SK-N-SH (cell line): ENCODE measurements around the gene PDLIM5. TPM values are rescaled to one million over a fixed set of nuclear protein-coding genes. Genes with fewer than 3 reads are reported as not detected.

Experiments used
- CTCF ChIA-PET: fragments of 300-600, 350-600 bp; formaldehyde crosslinking; extraction: SDS; loops from one replicate; lab custom pipeline; 2021; lab: Yijun Ruan, JAX
- POLR2A ChIA-PET: fragments of 350-600 bp; sonication (Branson Sonifier 250); formaldehyde crosslinking; extraction: SDS; loops from one replicate; lab custom pipeline; 2020; ENCODE audit warnings: antibody characterized with exemption, inconsistent platforms; lab: Yijun Ruan, JAX
- DNase-seq: peaks from one replicate; pipeline ENCODE4 v3.0.0; 2012
- H2AFZ ChIP-seq: fragments of 200-600 bp; sonication (generic); 2 replicates; pipeline ENCODE4 v1.8.1; 2016; ENCODE audit warnings: antibody characterized with exemption, mild to moderate bottlenecking, low read depth
- H3F3A ChIP-seq: fragments of 200-600 bp; sonication (generic); replicated peaks from 2 replicates; pipeline ENCODE3; 2016; ENCODE audit warnings: antibody characterized with exemption, mild to moderate bottlenecking; ENCODE audit not compliant: insufficient read depth
- H3K27ac ChIP-seq, 2 experiments: fragments of 200-500 bp in 1 of 2; fragments of 200-600 bp in 1 of 2; sonication (Bioruptor generic) in 1 of 2; sonication (generic), shearing (Covaris generic) in 1 of 2; 2 replicates each; pipeline versions ENCODE4 v1.5.1 to v1.6.1; 2014 to 2016; ENCODE audit warnings: low read depth in 2 of 2, inconsistent platforms in 1 of 2, low read length in 1 of 2, mild to moderate bottlenecking in 1 of 2, mixed read lengths in 1 of 2
- H3K27me3 ChIP-seq: fragments of 200-600 bp; sonication (generic), shearing (Covaris generic); 2 replicates; pipeline ENCODE4 v1.6.1; 2016; ENCODE audit warnings: mixed run types; ENCODE audit not compliant: insufficient read depth
- H3K36me3 ChIP-seq, 2 experiments: fragments of 200-500 bp in 1 of 2; fragments of 200-600 bp in 1 of 2; sonication (Bioruptor generic) in 1 of 2; sonication (generic) in 1 of 2; replicated peaks in 1 of 2; 2 replicates each; pipeline versions ENCODE3 to v1.5.1; 2014 to 2016; ENCODE audit warnings: low read length in 1 of 2, mild to moderate bottlenecking in 1 of 2; ENCODE audit not compliant: insufficient read depth in 2 of 2, control insufficient read depth in 1 of 2
- H3K4me1 ChIP-seq, 2 experiments: fragments of 200-500 bp in 1 of 2; fragments of 200-600 bp in 1 of 2; sonication (Bioruptor generic) in 1 of 2; sonication (generic), shearing (Covaris generic) in 1 of 2; 2 replicates each; pipeline versions ENCODE4 v1.5.1 to v1.6.1; 2014 to 2016; ENCODE audit warnings: low read depth in 1 of 2, low read length in 1 of 2, mixed run types in 1 of 2; ENCODE audit not compliant: insufficient read depth in 2 of 2, control insufficient read depth in 1 of 2
- H3K4me2 ChIP-seq: fragments of 200-600 bp; sonication (generic), shearing (Covaris generic); 2 replicates; pipeline ENCODE4 v1.6.1; 2017; ENCODE audit warnings: mixed run types
- H3K4me3 ChIP-seq, 2 experiments: fragments of 200-500 bp in 1 of 2; fragments of 200-600 bp in 1 of 2; sonication (Bioruptor generic) in 1 of 2; sonication (generic), shearing (Covaris generic) in 1 of 2; 2 replicates each; pipeline versions ENCODE4 v1.5.1 to v1.8.1; 2014 to 2016; ENCODE audit warnings: low read depth in 2 of 2, inconsistent platforms in 1 of 2, low read length in 1 of 2, mild to moderate bottlenecking in 1 of 2, mixed read lengths in 1 of 2, moderate library complexity in 1 of 2
- H3K79me2 ChIP-seq: fragments of 200-600 bp; sonication (generic); 2 replicates; pipeline ENCODE4 v1.8.1; 2017; ENCODE audit warnings: mild to moderate bottlenecking; ENCODE audit not compliant: insufficient read depth
- H3K9ac ChIP-seq: fragments of 200-600 bp; sonication (generic); 2 replicates; pipeline ENCODE4 v1.6.1; 2017; ENCODE audit warnings: mixed run types
- H3K9me2 ChIP-seq: fragments of 200-600 bp; sonication (generic); 2 replicates; pipeline ENCODE4 v1.6.1; 2017; ENCODE audit warnings: mixed run types
- H3K9me3 ChIP-seq: fragments of 200-600 bp; sonication (generic); 2 replicates; pipeline ENCODE4 v1.6.1; 2017; ENCODE audit warnings: mixed run types, mild to moderate bottlenecking, moderate library complexity
- H4K20me1 ChIP-seq: fragments of 200-600 bp; sonication (generic); 2 replicates; pipeline ENCODE4 v1.6.1; 2017; ENCODE audit warnings: mild to moderate bottlenecking, mixed run types; ENCODE audit not compliant: insufficient read depth
- CHD2 ChIP-seq: fragments of 150-350 bp; IDR thresholded peaks from 2 replicates; pipeline ENCODE4 v1.6.1; 2018; ENCODE audit warnings: low read length; ENCODE audit not compliant: partially characterized antibody
- EP300 ChIP-seq, 2 experiments: IDR thresholded peaks; 2 replicates each; pipeline versions ENCODE4 v1.4.0 to v1.6.1; 2012; ENCODE audit warnings: borderline replicate concordance in 1 of 2, low read depth in 1 of 2, low read length in 1 of 2
- FOSL2 ChIP-seq: IDR thresholded peaks from 2 replicates; pipeline ENCODE4 v1.4.0; 2012; ENCODE audit warnings: low read depth, mild to moderate bottlenecking, moderate library complexity, borderline replicate concordance
- FOXJ3 ChIP-seq: sonication (generic); formaldehyde crosslinking; IDR thresholded peaks from 2 replicates; pipeline ENCODE4 v1.5.1; 2020; ENCODE audit warnings: mild to moderate bottlenecking, missing genetic modification reagents
- NRF1 ChIP-seq: IDR thresholded peaks from 2 replicates; pipeline ENCODE4 v1.6.1; 2012; ENCODE audit warnings: low read depth, mild to moderate bottlenecking, low read length
- RAD21 ChIP-seq: IDR thresholded peaks from 2 replicates; pipeline ENCODE4 v1.6.1; 2012; ENCODE audit warnings: mild to moderate bottlenecking, low read length
- SMC3 ChIP-seq: IDR thresholded peaks from 2 replicates; pipeline ENCODE4 v1.6.1; 2012; ENCODE audit warnings: low read depth, low read length, improper control_type of control experiment
- TAF1 ChIP-seq: IDR thresholded peaks from 2 replicates; pipeline ENCODE4 v1.6.1; 2012; ENCODE audit warnings: low read depth, mild to moderate bottlenecking, low read length, moderate library complexity, borderline replicate concordance
- TCF12 ChIP-seq: IDR thresholded peaks from 2 replicates; pipeline ENCODE4 v1.4.0; 2012
- YY1 ChIP-seq: IDR thresholded peaks from 2 replicates; pipeline ENCODE4 v1.4.0; 2012; ENCODE audit warnings: low read depth, mild to moderate bottlenecking
- WGBS: methylation state at CpG from one replicate; pipeline ENCODE4 v1.1.6; 2017; ENCODE audit warnings: low lambda C conversion rate; 5-methylcytosine and 5-hydroxymethylcytosine counted together
- polyA plus RNA-seq, 3 experiments: library from polyadenylated mRNA; depleted of rRNA; stranded (reverse); fragments of >200 nt; gene quantifications; 2 replicates each; pipeline ENCODE4 v1.2.3, GENCODE V29; 2012
- TF ChIP-seq, protein P1 (sequence below): fragments of 150-350 bp; IDR thresholded peaks from 2 replicates; pipeline ENCODE4 v1.6.1; 2016; ENCODE audit warnings: mild to moderate bottlenecking, low read depth, low read length

The PDLIM5 gene
- polyA plus RNA-seq, 1 of the 3 experiments (the other 2 are of a cell fraction): 36.7 TPM

DNA sequence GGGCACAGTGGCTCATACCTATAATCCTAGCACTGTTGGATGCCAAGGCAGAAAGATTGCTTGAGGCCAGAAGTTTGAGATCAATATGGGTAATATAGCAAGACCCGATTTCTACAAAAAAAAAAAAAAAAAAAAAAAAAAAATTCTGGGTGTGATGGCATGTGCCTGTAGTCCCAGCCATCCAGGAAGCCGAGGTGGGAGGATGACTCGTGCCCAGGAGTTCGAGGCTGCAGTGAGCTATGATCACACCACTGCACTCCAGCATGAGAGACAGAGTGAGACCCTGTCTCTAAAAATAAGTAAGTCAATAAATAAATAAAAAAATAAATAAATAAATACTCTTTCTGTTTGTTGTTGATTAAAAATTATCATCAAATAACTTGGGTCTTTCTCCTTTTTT, 243.6 kb downstream of the PDLIM5 start (continued):
- TF ChIP-seq NRF1 (no peak), FOXJ3 (CRISPR knock-in tag) (no peak)

GRCh38 chr4:94698187-94698586, 246.4 kb downstream of the PDLIM5 start:
- Histone ChIP-seq H3K4me2 (no peak overlapping the region), H3K27ac (no peak overlapping the region), H3K9ac (no peak overlapping the region), H4K20me1 (no peaks in the 10 kb centered on the region), H3K9me2 (no peaks in the 10 kb centered on the region), H3F3A (no peaks in the 10 kb centered on the region), H3K79me2 (no peaks in the 10 kb centered on the region), H2AFZ (no peak overlapping the region)
- POLR2A ChIA-PET: no interaction called here
- no peak for DNase-seq
- CTCF ChIA-PET: interaction anchor here (0.6 to 1.5 kb wide), 4 partner anchors 12 to 76 kb away, joined by 3 to 4 read pairs (median 3); no protein-coding TSS in a partner anchor
- TF ChIP-seq CHD2: no peak
- TF ChIP-seq, all 33 proteins: peak for 0
- Histone ChIP-seq H3K4me3 (no peak overlapping the region), H3K9me3 (no peaks in the 10 kb centered on the region), H3K4me1 (no peaks in the 10 kb centered on the region; a peak in 1 of 4 replicates), H3K36me3 (no peaks in the 10 kb centered on the region), H3K27me3 (no peaks in the 10 kb centered on the region)

- Histone ChIP-seq H3K27ac (no peak overlapping the region), H3K79me2 (no peaks in the 10 kb centered on the region), H3K4me2 (no peak overlapping the region), H4K20me1 (no peaks in the 10 kb centered on the region), H2AFZ (no peak overlapping the region), H3K9me2 (no peaks in the 10 kb centered on the region), H3K36me3 (no peaks in the 10 kb centered on the region), H3K27me3 (no peaks in the 10 kb centered on the region), H3K9me3 (no peaks in the 10 kb centered on the region), H3K4me3 (no peak overlapping the region), H3F3A (no peaks in the 10 kb centered on the region), H3K4me1 (no peaks in the 10 kb centered on the region; a peak in 1 of 4 replicates), H3K9ac (no peak overlapping the region)
- no peak for TF ChIP-seq FOSL2
- ChIA-PET CTCF (no interaction called here), POLR2A (no interaction called here)
- DNase-seq: no peak
Measured at GRCh38 chr4:94700298-94700697, 248.6 kb downstream of the PDLIM5 start.

DNA sequence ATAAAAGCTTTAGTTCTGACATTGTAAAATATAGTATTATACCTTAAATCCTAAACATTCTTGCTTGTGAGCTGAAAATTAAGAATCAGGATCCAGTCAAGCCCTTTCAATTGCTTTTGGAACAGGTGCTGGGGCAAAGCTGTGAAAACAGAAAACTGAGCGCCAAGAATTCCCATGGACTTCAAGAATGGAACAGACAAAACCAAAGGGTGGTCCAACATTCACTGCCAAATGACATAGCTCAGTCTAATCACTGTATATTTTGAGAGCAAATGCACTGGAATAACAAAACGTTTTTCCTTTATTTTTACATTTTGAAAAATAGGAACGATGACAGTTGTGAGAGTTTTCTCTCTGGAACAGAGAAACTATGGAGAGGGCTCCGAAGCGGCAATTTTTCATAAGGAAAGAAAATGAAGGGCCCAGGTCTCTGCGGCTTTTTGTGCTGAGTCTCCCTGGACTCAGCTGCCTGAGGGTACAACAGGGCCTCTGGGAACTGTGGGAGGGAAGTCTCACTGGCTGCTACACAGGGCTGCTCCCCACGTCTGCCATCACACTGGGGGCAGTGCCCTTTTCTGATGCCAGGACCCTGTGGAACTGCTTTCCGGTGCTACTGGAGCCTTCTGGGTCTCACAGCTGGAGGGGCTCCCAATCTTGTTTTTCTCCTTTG, 250.0 kb downstream of the PDLIM5 start:
- Histone ChIP-seq H3K4me1 (no peaks in the 10 kb centered on the region; a peak in 1 of 4 replicates), H2AFZ (no peak overlapping the region), H3K9ac (no peak overlapping the region), H3K27ac (no peak overlapping the region), H3K79me2 (no peaks in the 10 kb centered on the region), H3K9me2 (no peaks in the 10 kb centered on the region), H3K9me3 (no peaks in the 10 kb centered on the region), H3K4me2 (no peak overlapping the region), H3F3A (no peaks in the 10 kb centered on the region), H3K27me3 (no peaks in the 10 kb centered on the region), H4K20me1 (no peaks in the 10 kb centered on the region)
- DNase-seq: no peak
- TF ChIP-seq, protein P1, sequence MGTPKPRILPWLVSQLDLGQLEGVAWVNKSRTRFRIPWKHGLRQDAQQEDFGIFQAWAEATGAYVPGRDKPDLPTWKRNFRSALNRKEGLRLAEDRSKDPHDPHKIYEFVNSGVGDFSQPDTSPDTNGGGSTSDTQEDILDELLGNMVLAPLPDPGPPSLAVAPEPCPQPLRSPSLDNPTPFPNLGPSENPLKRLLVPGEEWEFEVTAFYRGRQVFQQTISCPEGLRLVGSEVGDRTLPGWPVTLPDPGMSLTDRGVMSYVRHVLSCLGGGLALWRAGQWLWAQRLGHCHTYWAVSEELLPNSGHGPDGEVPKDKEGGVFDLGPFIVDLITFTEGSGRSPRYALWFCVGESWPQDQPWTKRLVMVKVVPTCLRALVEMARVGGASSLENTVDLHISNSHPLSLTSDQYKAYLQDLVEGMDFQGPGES: no peak
- TF ChIP-seq SMC3 (no peak), TAF1 (no peak), RAD21 (no peak), EP300 (IDR thresholded peaks at IDR 0.05; ENCODE audit: borderline replicate concordance in 1 of 2, low read depth in 1 of 2, low read length in 1 of 2) (no peak), TCF12 (no peak), YY1 (no peak), FOSL2 (no peak)
- TF ChIP-seq, all 33 proteins: peak for 0
- ChIA-PET POLR2A (no interaction called here), CTCF (interaction anchor here (1.3 to 2.5 kb wide), 2 partner anchors 10 to 11 kb away, joined by 4 to 7 read pairs; no protein-coding TSS in a partner anchor)
- Histone ChIP-seq H3K4me3 (no peak overlapping the region), H3K36me3 (no peaks in the 10 kb centered on the region)
- WGBS: 72% methylated on average over 8 of the region's 8 CpGs
